VCaP (cell line): ENCODE measurements around the gene HOXD13.

Experiments used
- H3K27ac ChIP-seq: fragments of 450-650 bp; 2 replicates; pipeline ENCODE4 v1.5.1; 2017
- TF ChIP-seq, protein P1 (sequence below): fragments of 450-650 bp; conservative IDR thresholded peaks from 2 replicates; pipeline ENCODE4 v1.5.1; 2017; ENCODE audit warnings: mild to moderate bottlenecking, moderate library complexity

Gene HOXD13

GRCh38 chr2:176082525-176082823 is 10.0 kb upstream of the HOXD13 start:
- no peak overlapping the region for H3K27ac ChIP-seq
- TF ChIP-seq, protein P1, sequence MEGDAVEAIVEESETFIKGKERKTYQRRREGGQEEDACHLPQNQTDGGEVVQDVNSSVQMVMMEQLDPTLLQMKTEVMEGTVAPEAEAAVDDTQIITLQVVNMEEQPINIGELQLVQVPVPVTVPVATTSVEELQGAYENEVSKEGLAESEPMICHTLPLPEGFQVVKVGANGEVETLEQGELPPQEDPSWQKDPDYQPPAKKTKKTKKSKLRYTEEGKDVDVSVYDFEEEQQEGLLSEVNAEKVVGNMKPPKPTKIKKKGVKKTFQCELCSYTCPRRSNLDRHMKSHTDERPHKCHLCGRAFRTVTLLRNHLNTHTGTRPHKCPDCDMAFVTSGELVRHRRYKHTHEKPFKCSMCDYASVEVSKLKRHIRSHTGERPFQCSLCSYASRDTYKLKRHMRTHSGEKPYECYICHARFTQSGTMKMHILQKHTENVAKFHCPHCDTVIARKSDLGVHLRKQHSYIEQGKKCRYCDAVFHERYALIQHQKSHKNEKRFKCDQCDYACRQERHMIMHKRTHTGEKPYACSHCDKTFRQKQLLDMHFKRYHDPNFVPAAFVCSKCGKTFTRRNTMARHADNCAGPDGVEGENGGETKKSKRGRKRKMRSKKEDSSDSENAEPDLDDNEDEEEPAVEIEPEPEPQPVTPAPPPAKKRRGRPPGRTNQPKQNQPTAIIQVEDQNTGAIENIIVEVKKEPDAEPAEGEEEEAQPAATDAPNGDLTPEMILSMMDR, result no peak

- no peak overlapping the region for H3K27ac ChIP-seq
- TF ChIP-seq, protein P1, result no peak
These were observed 9.4 kb upstream of the HOXD13 start for GRCh38 chr2:176082824-176083751.

- TF ChIP-seq, protein P1, result no peak
These were observed 8.7 kb upstream of the HOXD13 start, which contains the start of gene EVX2 for GRCh38 chr2:176083796-176084261. Gene EVX2 (minus strand): TSS chr2:176083962. CDS start chr2:176083776, 186 bp downstream.

GRCh38 chr2:176084611-176085119 is 7.9 kb upstream of the HOXD13 start:
- H3K27ac ChIP-seq, result no peak overlapping the region
- TF ChIP-seq, protein P1, result no peak

More at GRCh38 chr2:176083796-176084261, 8.7 kb upstream of the HOXD13 start, which contains the start of gene EVX2:
- H3K27ac ChIP-seq, result no peak within 1 kb of the TSS

- TF ChIP-seq, protein P1, result no peak
These were observed 7.3 kb upstream of the HOXD13 start for GRCh38 chr2:176085120-176085788.

GRCh38 chr2:176085861-176086771 is 6.4 kb upstream of the HOXD13 start:
- TF ChIP-seq, protein P1, result peak; percentile 79
- H3K27ac ChIP-seq, result peak overlapping the region; percentile 40; the same call in 1 of the 2 replicates

More at GRCh38 chr2:176085120-176085788, 7.3 kb upstream of the HOXD13 start:
- H3K27ac ChIP-seq, result no peak overlapping the region
